Measurements from ENCODE around the gene LRRC23.

Gene LRRC23

GRCh38 chr12:6939191-6939540, 34.5 kb downstream of the LRRC23 start:
- peak overlapping the region; percentile 49 for H3K27ac ChIP-seq (ENCODE audit: low read depth, low read length)
- H3K4me1 ChIP-seq (ENCODE audit: control insufficient read depth, insufficient read depth, low read length) = peaks cover 20% of the 10 kb centered on the region
- H3K4me3 ChIP-seq (ENCODE audit: low read length) = no peak overlapping the region
- H3K36me3 ChIP-seq (ENCODE audit: control insufficient read depth, insufficient read depth, low read length) = peaks cover 32% of the 10 kb centered on the region
- no peaks in the 10 kb centered on the region for H3K27me3 ChIP-seq (ENCODE audit: control insufficient read depth, insufficient read depth, low read length)
- H3K9ac ChIP-seq (ENCODE audit: low read length) = peak overlapping the region; percentile 4

GRCh38 chr12:6941267-6941666, 36.6 kb downstream of the LRRC23 start:
- peaks cover 28% of the 10 kb centered on the region for H3K4me1 ChIP-seq (ENCODE audit: control insufficient read depth, insufficient read depth, low read length)
- H3K9ac ChIP-seq (ENCODE audit: low read length) = no peak overlapping the region
- no peaks in the 10 kb centered on the region for H3K27me3 ChIP-seq (ENCODE audit: control insufficient read depth, insufficient read depth, low read length)
- H3K27ac ChIP-seq (ENCODE audit: low read depth, low read length) = no peak overlapping the region
- peaks cover 16% of the 10 kb centered on the region for H3K36me3 ChIP-seq (ENCODE audit: control insufficient read depth, insufficient read depth, low read length)
- no peak overlapping the region for H3K4me3 ChIP-seq (ENCODE audit: low read length)

GRCh38 chr12:6941782-6942181, 37.2 kb downstream of the LRRC23 start:
- no peaks in the 10 kb centered on the region for H3K27me3 ChIP-seq (ENCODE audit: control insufficient read depth, insufficient read depth, low read length)
- no peak overlapping the region for H3K9ac ChIP-seq (ENCODE audit: low read length)
- no peak overlapping the region for H3K4me3 ChIP-seq (ENCODE audit: low read length)
- H3K4me1 ChIP-seq (ENCODE audit: control insufficient read depth, insufficient read depth, low read length) = peaks cover 28% of the 10 kb centered on the region
- no peak overlapping the region for H3K27ac ChIP-seq (ENCODE audit: low read depth, low read length)
- peaks cover 16% of the 10 kb centered on the region for H3K36me3 ChIP-seq (ENCODE audit: control insufficient read depth, insufficient read depth, low read length)

- Histone ChIP-seq H3K9ac (ENCODE audit: low read length) (no peak overlapping the region), H3K4me3 (ENCODE audit: low read length) (no peak overlapping the region), H3K36me3 (ENCODE audit: control insufficient read depth, insufficient read depth, low read length) (peaks cover 16% of the 10 kb centered on the region), H3K27me3 (ENCODE audit: control insufficient read depth, insufficient read depth, low read length) (no peaks in the 10 kb centered on the region), H3K27ac (ENCODE audit: low read depth, low read length) (peak overlapping the region; percentile 97), H3K4me1 (ENCODE audit: control insufficient read depth, insufficient read depth, low read length) (peaks cover 28% of the 10 kb centered on the region)
Observed at GRCh38 chr12:6942331-6942665, 37.7 kb downstream of the LRRC23 start.

GRCh38 chr12:6943389-6943721, 38.7 kb downstream of the LRRC23 start:
- H3K36me3 ChIP-seq (ENCODE audit: control insufficient read depth, insufficient read depth, low read length) = peaks cover 16% of the 10 kb centered on the region
- H3K9ac ChIP-seq (ENCODE audit: low read length) = peak overlapping the region; percentile 89
- H3K27ac ChIP-seq (ENCODE audit: low read depth, low read length) = peak overlapping the region; percentile 97
- H3K27me3 ChIP-seq (ENCODE audit: control insufficient read depth, insufficient read depth, low read length) = no peaks in the 10 kb centered on the region
- peaks cover 26% of the 10 kb centered on the region for H3K4me1 ChIP-seq (ENCODE audit: control insufficient read depth, insufficient read depth, low read length)
- H3K4me3 ChIP-seq (ENCODE audit: low read length) = peak overlapping the region; percentile 76

GRCh38 chr12:6943722-6944380, 39.2 kb downstream of the LRRC23 start, which contains the start of the genes C12orf57 and RNU7-1:
C12orf57 (plus strand) TSS chr12:6944022; CDS start chr12:6944122, 100 bp downstream.
RNU7-1 (plus strand) TSS chr12:6943816.
- H3K27ac ChIP-seq (ENCODE audit: low read depth, low read length) = peak within 1 kb of the TSS; percentile 97
- H3K9ac ChIP-seq (ENCODE audit: low read length) = peak within 1 kb of the TSS; percentile 89
- no peaks in the 10 kb centered on the region for H3K27me3 ChIP-seq (ENCODE audit: control insufficient read depth, insufficient read depth, low read length)
- peaks cover 21% of the 10 kb centered on the region for H3K4me1 ChIP-seq (ENCODE audit: control insufficient read depth, insufficient read depth, low read length)
- H3K4me3 ChIP-seq (ENCODE audit: low read length) = peak within 1 kb of the TSS; percentile 76
- peaks cover 16% of the 10 kb centered on the region for H3K36me3 ChIP-seq (ENCODE audit: control insufficient read depth, insufficient read depth, low read length)

GRCh38 chr12:6944381-6945186, 40.0 kb downstream of the LRRC23 start:
- Histone ChIP-seq H3K36me3 (ENCODE audit: control insufficient read depth, insufficient read depth, low read length) (peaks cover 12% of the 10 kb centered on the region), H3K27me3 (ENCODE audit: control insufficient read depth, insufficient read depth, low read length) (no peaks in the 10 kb centered on the region), H3K4me1 (ENCODE audit: control insufficient read depth, insufficient read depth, low read length) (peaks cover 16% of the 10 kb centered on the region), H3K9ac (ENCODE audit: low read length) (peak overlapping the region; percentile 89), H3K27ac (ENCODE audit: low read depth, low read length) (peak overlapping the region; percentile 97), H3K4me3 (ENCODE audit: low read length) (peak overlapping the region; percentile 76)

GRCh38 chr12:6945613-6946012, 41.0 kb downstream of the LRRC23 start:
- Histone ChIP-seq H3K4me3 (ENCODE audit: low read length) (peak overlapping the region; percentile 7), H3K4me1 (ENCODE audit: control insufficient read depth, insufficient read depth, low read length) (peaks cover 16% of the 10 kb centered on the region), H3K36me3 (ENCODE audit: control insufficient read depth, insufficient read depth, low read length) (peaks cover 10% of the 10 kb centered on the region), H3K27me3 (ENCODE audit: control insufficient read depth, insufficient read depth, low read length) (no peaks in the 10 kb centered on the region), H3K27ac (ENCODE audit: low read depth, low read length) (no peak overlapping the region), H3K9ac (ENCODE audit: low read length) (no peak overlapping the region)

GRCh38 chr12:6946033-6946919, 41.7 kb downstream of the LRRC23 start:
- Histone ChIP-seq H3K27me3 (ENCODE audit: control insufficient read depth, insufficient read depth, low read length) (no peaks in the 10 kb centered on the region), H3K27ac (ENCODE audit: low read depth, low read length) (no peak overlapping the region), H3K4me1 (ENCODE audit: control insufficient read depth, insufficient read depth, low read length) (peaks cover 16% of the 10 kb centered on the region), H3K9ac (ENCODE audit: low read length) (no peak overlapping the region), H3K4me3 (ENCODE audit: low read length) (peak overlapping the region; percentile 59), H3K36me3 (ENCODE audit: control insufficient read depth, insufficient read depth, low read length) (peaks cover 4% of the 10 kb centered on the region)

GRCh38 chr12:6946920-6947374, 42.3 kb downstream of the LRRC23 start:
- H3K27ac ChIP-seq (ENCODE audit: low read depth, low read length) = no peak overlapping the region
- no peak overlapping the region for H3K9ac ChIP-seq (ENCODE audit: low read length)
- H3K4me3 ChIP-seq (ENCODE audit: low read length) = peak overlapping the region; percentile 59
- H3K4me1 ChIP-seq (ENCODE audit: control insufficient read depth, insufficient read depth, low read length) = peaks cover 16% of the 10 kb centered on the region
- H3K27me3 ChIP-seq (ENCODE audit: control insufficient read depth, insufficient read depth, low read length) = no peaks in the 10 kb centered on the region
- H3K36me3 ChIP-seq (ENCODE audit: control insufficient read depth, insufficient read depth, low read length) = no peaks in the 10 kb centered on the region

GRCh38 chr12:6947615-6948014, 43.0 kb downstream of the LRRC23 start:
- H3K4me1 ChIP-seq (ENCODE audit: control insufficient read depth, insufficient read depth, low read length) = peaks cover 16% of the 10 kb centered on the region
- no peak overlapping the region for H3K4me3 ChIP-seq (ENCODE audit: low read length)
- no peaks in the 10 kb centered on the region for H3K36me3 ChIP-seq (ENCODE audit: control insufficient read depth, insufficient read depth, low read length)
- H3K27ac ChIP-seq (ENCODE audit: low read depth, low read length) = no peak overlapping the region
- H3K9ac ChIP-seq (ENCODE audit: low read length) = no peak overlapping the region
- H3K27me3 ChIP-seq (ENCODE audit: control insufficient read depth, insufficient read depth, low read length) = no peaks in the 10 kb centered on the region

Measured in rectal smooth muscle tissue (tissue), 1 donor.